DOHH2 (cell line): Measurements from ENCODE around the gene SELPLG.

Experiments used
- H3F3A ChIP-seq: fragments of 200-600 bp; sonication (generic), shearing (Covaris generic); 2 replicates; pipeline ENCODE4 v1.6.0; 2016; ENCODE audit warnings: antibody characterized with exemption, mild to moderate bottlenecking; ENCODE audit not compliant: control insufficient read depth, insufficient read depth
- H3K27ac ChIP-seq: fragments of 200-600 bp; sonication (generic); 2 replicates; pipeline ENCODE4 v1.5.1; 2014; ENCODE audit warnings: low read depth, mild to moderate bottlenecking, low read length, moderate library complexity
- H3K27me3 ChIP-seq: fragments of 200-600 bp; sonication (generic); 2 replicates; pipeline ENCODE4 v1.6.1; 2014; ENCODE audit warnings: mild to moderate bottlenecking, low read length, mixed read lengths; ENCODE audit not compliant: control insufficient read depth
- H3K36me3 ChIP-seq: fragments of 200-600 bp; sonication (generic); 2 replicates; pipeline ENCODE4 v1.6.1; 2014; ENCODE audit warnings: mild to moderate bottlenecking, low read length, moderate library complexity, mixed read lengths; ENCODE audit not compliant: control insufficient read depth
- H3K4me1 ChIP-seq: fragments of 200-600 bp; sonication (generic); 2 replicates; pipeline ENCODE4 v1.6.1; 2014; ENCODE audit warnings: mild to moderate bottlenecking, low read length, mixed read lengths; ENCODE audit not compliant: control insufficient read depth
- H3K4me2 ChIP-seq: fragments of 200-600 bp; sonication (generic); 2 replicates; pipeline ENCODE4 v1.6.0; 2014; ENCODE audit warnings: mild to moderate bottlenecking, low read length, moderate library complexity
- H3K4me3 ChIP-seq: fragments of 200-600 bp; sonication (generic); 2 replicates; pipeline ENCODE4 v1.5.1; 2014; ENCODE audit warnings: mild to moderate bottlenecking, low read length, mixed read lengths
- H3K79me2 ChIP-seq: fragments of 200-600 bp; sonication (generic); 2 replicates; pipeline ENCODE4 v1.6.1; 2014; ENCODE audit warnings: mild to moderate bottlenecking, low read length, mixed read lengths; ENCODE audit not compliant: control insufficient read depth
- H3K9me2 ChIP-seq: fragments of 200-600 bp; sonication (generic); replicated peaks from 2 replicates; pipeline ENCODE4 v1.6.1; 2014; ENCODE audit warnings: mild to moderate bottlenecking, low read length, mixed read lengths; ENCODE audit not compliant: control insufficient read depth
- H3K9me3 ChIP-seq: fragments of 200-600 bp; sonication (generic); 2 replicates; pipeline ENCODE4 v1.6.1; 2014; ENCODE audit warnings: antibody characterized with exemption, low read length, mixed read lengths; ENCODE audit not compliant: control insufficient read depth, insufficient read depth
- H4K20me1 ChIP-seq: fragments of 200-600 bp; sonication (generic); 2 replicates; pipeline ENCODE4 v1.6.0; 2014; ENCODE audit warnings: low read depth, mild to moderate bottlenecking, antibody characterized with exemption, low read length, moderate library complexity; ENCODE audit not compliant: control insufficient read depth, insufficient read depth
- EZH2phosphoT487 ChIP-seq: fragments of 200-600 bp; sonication (generic); IDR thresholded peaks from 2 replicates; pipeline ENCODE4 v1.6.1; 2017; ENCODE audit warnings: borderline replicate concordance, mild to moderate bottlenecking, antibody characterized with exemption, low read length, moderate library complexity, mixed read lengths
- TF ChIP-seq, protein P1 (sequence below): fragments of 200-600 bp; sonication (generic); IDR thresholded peaks from one replicate; pipeline ENCODE4 v1.5.1; 2014; ENCODE audit warnings: antibody characterized with exemption, mild to moderate bottlenecking, low read depth, low read length; ENCODE audit not compliant: poor library complexity, severe bottlenecking

SELPLG gene

DNA sequence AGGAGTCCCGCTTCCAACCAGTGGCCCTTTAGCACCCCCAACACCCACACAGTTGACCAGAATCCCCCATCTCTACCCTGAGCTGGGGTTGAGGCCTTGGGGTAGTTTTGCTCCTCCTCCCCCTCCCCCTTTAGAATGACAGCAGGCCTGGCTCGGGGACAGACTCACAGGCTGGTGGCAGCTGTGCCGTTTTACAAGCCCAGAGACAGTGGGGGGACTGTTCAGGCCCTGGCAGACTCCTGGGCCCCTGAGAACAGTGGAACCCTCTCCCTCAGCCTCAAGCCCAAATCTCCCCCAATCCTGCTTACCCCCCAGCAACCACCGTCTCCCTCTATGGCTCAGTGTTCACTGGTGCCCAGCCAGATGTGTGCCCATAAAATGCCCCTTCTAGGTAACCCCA is 45.9 kb downstream of the SELPLG start:
- Histone ChIP-seq H3K4me3 (no peak overlapping the region), H3K9me2 (no peaks in the 10 kb centered on the region), H3K36me3 (no peaks in the 10 kb centered on the region), H3F3A (no peaks in the 10 kb centered on the region), H3K9me3 (no peaks in the 10 kb centered on the region), H3K27ac (no peak overlapping the region), H3K4me1 (no peaks in the 10 kb centered on the region), H3K4me2 (no peak overlapping the region), H3K27me3 (peaks cover 20% of the 10 kb centered on the region), H3K79me2 (no peaks in the 10 kb centered on the region), H4K20me1 (no peaks in the 10 kb centered on the region)
- TF ChIP-seq, protein P1, sequence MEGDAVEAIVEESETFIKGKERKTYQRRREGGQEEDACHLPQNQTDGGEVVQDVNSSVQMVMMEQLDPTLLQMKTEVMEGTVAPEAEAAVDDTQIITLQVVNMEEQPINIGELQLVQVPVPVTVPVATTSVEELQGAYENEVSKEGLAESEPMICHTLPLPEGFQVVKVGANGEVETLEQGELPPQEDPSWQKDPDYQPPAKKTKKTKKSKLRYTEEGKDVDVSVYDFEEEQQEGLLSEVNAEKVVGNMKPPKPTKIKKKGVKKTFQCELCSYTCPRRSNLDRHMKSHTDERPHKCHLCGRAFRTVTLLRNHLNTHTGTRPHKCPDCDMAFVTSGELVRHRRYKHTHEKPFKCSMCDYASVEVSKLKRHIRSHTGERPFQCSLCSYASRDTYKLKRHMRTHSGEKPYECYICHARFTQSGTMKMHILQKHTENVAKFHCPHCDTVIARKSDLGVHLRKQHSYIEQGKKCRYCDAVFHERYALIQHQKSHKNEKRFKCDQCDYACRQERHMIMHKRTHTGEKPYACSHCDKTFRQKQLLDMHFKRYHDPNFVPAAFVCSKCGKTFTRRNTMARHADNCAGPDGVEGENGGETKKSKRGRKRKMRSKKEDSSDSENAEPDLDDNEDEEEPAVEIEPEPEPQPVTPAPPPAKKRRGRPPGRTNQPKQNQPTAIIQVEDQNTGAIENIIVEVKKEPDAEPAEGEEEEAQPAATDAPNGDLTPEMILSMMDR = no peak
- TF ChIP-seq EZH2phosphoT487 = no peak

DNA sequence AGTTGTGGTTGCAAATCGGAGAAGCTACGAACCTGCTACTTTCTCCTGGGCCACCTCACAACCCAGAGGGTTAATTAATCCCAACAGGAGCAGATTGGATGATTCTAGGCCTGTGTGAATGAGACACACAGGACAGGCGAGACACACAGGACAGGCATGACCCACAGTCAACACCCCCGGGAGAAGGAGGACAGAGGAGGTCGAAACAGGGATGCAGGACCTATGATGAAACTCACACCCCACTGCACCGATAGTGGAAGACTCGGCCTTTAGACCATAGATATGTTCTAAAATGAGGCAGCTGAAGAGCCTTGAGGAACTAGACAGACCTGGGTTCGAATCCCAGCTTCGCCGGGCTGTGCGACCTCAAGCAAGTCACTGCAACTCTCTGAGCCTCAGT is 47.4 kb downstream of the SELPLG start:
- no peaks in the 10 kb centered on the region for H4K20me1 ChIP-seq
- H3K9me2 ChIP-seq = no peaks in the 10 kb centered on the region
- no peak overlapping the region for H3K4me2 ChIP-seq
- peaks cover 20% of the 10 kb centered on the region for H3K27me3 ChIP-seq
- no peak overlapping the region for H3K4me3 ChIP-seq
- H3F3A ChIP-seq = no peaks in the 10 kb centered on the region
- no peaks in the 10 kb centered on the region for H3K9me3 ChIP-seq
- TF ChIP-seq, protein P1 = no peak
- no peak for TF ChIP-seq EZH2phosphoT487
- H3K36me3 ChIP-seq = no peaks in the 10 kb centered on the region
- no peaks in the 10 kb centered on the region for H3K79me2 ChIP-seq
- no peaks in the 10 kb centered on the region for H3K4me1 ChIP-seq
- H3K27ac ChIP-seq = no peak overlapping the region

DNA sequence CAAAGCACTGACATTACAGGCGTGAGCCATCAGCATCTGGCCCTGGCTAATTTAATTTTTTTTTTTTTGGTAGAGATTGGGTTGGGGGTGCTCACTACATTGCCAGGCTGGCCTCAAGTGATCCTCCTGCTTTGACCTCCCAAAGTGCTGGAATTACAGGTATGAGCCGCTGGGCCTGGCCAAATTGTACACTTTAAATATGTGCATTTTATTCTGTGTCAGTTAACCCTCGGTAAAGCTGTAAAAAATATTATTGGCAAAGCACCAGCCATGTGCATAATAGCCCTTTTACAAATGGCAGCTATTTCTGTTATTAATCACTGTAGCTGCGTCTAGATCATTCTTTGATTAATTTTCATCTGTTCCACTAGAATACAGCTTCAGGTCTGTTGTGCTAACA is 47.8 kb downstream of the SELPLG start:
- H3K36me3 ChIP-seq = no peaks in the 10 kb centered on the region
- no peaks in the 10 kb centered on the region for H3K4me1 ChIP-seq
- no peak overlapping the region for H3K27ac ChIP-seq
- TF ChIP-seq, protein P1 = no peak
- TF ChIP-seq EZH2phosphoT487 = no peak
- H3K4me3 ChIP-seq = no peak overlapping the region
- no peaks in the 10 kb centered on the region for H4K20me1 ChIP-seq
- H3K27me3 ChIP-seq = peaks cover 20% of the 10 kb centered on the region
- no peaks in the 10 kb centered on the region for H3K79me2 ChIP-seq
- no peaks in the 10 kb centered on the region for H3F3A ChIP-seq
- no peaks in the 10 kb centered on the region for H3K9me2 ChIP-seq
- no peaks in the 10 kb centered on the region for H3K9me3 ChIP-seq
- H3K4me2 ChIP-seq = no peak overlapping the region
